Calu3 (cell line): Measurements from ENCODE around the gene MLPH. TPM values are rescaled to one million over a fixed set of nuclear protein-coding genes. Genes with fewer than 3 reads are reported as not detected.

Experiments
- BruUV-seq: library from RNA; stranded (reverse); fragments of 400-500 nt; replicated peaks from 2 replicates; lab custom pipeline; 2021; lab: Mats Ljungman, UMichigan
- CTCF ChIA-PET: fragments of 300-600 bp; sonication (Branson Sonifier 250); formaldehyde crosslinking; loops from one replicate; lab custom pipeline; 2022; ENCODE audit warnings: antibody characterized with exemption; lab: Charles Lee
- DNase-seq: peaks from one replicate; pipeline ENCODE4 v3.0.0; 2022
- H3K27ac Mint-ChIP-seq: one replicate; pipeline ENCODE4 v1.8.0; 2022; ENCODE audit warnings: mixed read lengths; ENCODE audit not compliant: unreplicated experiment
- H3K27me3 Mint-ChIP-seq: one replicate; pipeline ENCODE4 v1.8.0; 2022; ENCODE audit warnings: mixed read lengths; ENCODE audit not compliant: unreplicated experiment
- H3K36me3 Mint-ChIP-seq: one replicate; pipeline ENCODE4 v1.8.0; 2022; ENCODE audit warnings: mild to moderate bottlenecking, moderate library complexity, mixed read lengths; ENCODE audit not compliant: insufficient read depth, unreplicated experiment
- H3K4me1 Mint-ChIP-seq: one replicate; pipeline ENCODE4 v1.8.0; 2022; ENCODE audit warnings: mild to moderate bottlenecking, low read depth, mixed read lengths; ENCODE audit not compliant: unreplicated experiment
- H3K4me3 Mint-ChIP-seq: one replicate; pipeline ENCODE4 v1.8.0; 2022; ENCODE audit warnings: mild to moderate bottlenecking, low read depth, moderate library complexity, mixed read lengths; ENCODE audit not compliant: unreplicated experiment
- H3K9me3 Mint-ChIP-seq: one replicate; pipeline ENCODE4 v1.8.0; 2022; ENCODE audit warnings: low read depth, mixed read lengths; ENCODE audit not compliant: unreplicated experiment
- CTCF ChIP-seq: fragments of 200-600 bp; IDR thresholded peaks from one replicate; pipeline ENCODE4 v1.8.0; 2022; ENCODE audit warnings: antibody characterized with exemption; ENCODE audit not compliant: unreplicated experiment
- intact Hi-C: fragments of 100-400 bp; cut with micrococcal nuclease; formaldehyde crosslinking; loops from one replicate; pipeline ENCODE4 v1.10.0; 2022; ENCODE audit not compliant: unreplicated experiment
- total RNA-seq: library from RNA; stranded (reverse); gene quantifications from 2 replicates; pipeline ENCODE4 v1.2.3, GENCODE V29; 2022

Gene MLPH
- total RNA-seq, 1 experiment from 2014 or later = 39.8 TPM

GRCh38 chr2:237479747-237480146 is 7.3 kb upstream of the MLPH start:
- H3K27ac Mint-ChIP-seq = no peak overlapping the region
- H3K27me3 Mint-ChIP-seq = peaks cover 63% of the 10 kb centered on the region
- DNase-seq = no peak
- no peak for TF ChIP-seq CTCF
- CTCF ChIA-PET = no interaction called here
- no peaks in the 10 kb centered on the region for H3K9me3 Mint-ChIP-seq
- BruUV-seq = no TSS peak
- H3K4me1 Mint-ChIP-seq = peaks cover 29% of the 10 kb centered on the region
- no peak overlapping the region for H3K4me3 Mint-ChIP-seq
- intact Hi-C loops = no loop called here
- peaks cover 19% of the 10 kb centered on the region for H3K36me3 Mint-ChIP-seq

- Mint-ChIP-seq H3K4me1 (peaks cover 37% of the 10 kb centered on the region), H3K27ac (no peak overlapping the region), H3K4me3 (no peak overlapping the region), H3K36me3 (peaks cover 14% of the 10 kb centered on the region), H3K9me3 (no peaks in the 10 kb centered on the region), H3K27me3 (peaks cover 63% of the 10 kb centered on the region)
- no peak for TF ChIP-seq CTCF
- no peak for DNase-seq
- intact Hi-C loops = no loop called here
- CTCF ChIA-PET = no interaction called here
- BruUV-seq = no TSS peak
Measured at GRCh38 chr2:237480556-237480955, 6.5 kb upstream of the MLPH start.

GRCh38 chr2:237480988-237481525 is 6.0 kb upstream of the MLPH start:
- peaks cover 37% of the 10 kb centered on the region for H3K4me1 Mint-ChIP-seq
- H3K27ac Mint-ChIP-seq = no peak overlapping the region
- no TSS peak for BruUV-seq
- DNase-seq = no peak
- H3K9me3 Mint-ChIP-seq = no peaks in the 10 kb centered on the region
- CTCF ChIA-PET = no interaction called here
- no peak overlapping the region for H3K4me3 Mint-ChIP-seq
- H3K36me3 Mint-ChIP-seq = peaks cover 9% of the 10 kb centered on the region
- intact Hi-C loops = no loop called here
- peaks cover 62% of the 10 kb centered on the region for H3K27me3 Mint-ChIP-seq
- no peak for TF ChIP-seq CTCF

GRCh38 chr2:237482485-237482884 is 4.6 kb upstream of the MLPH start:
- peaks cover 21% of the 10 kb centered on the region for H3K36me3 Mint-ChIP-seq
- CTCF ChIA-PET = interaction anchor here (0.6 to 1.4 kb wide), 6 partner anchors 11 to 595 kb away, joined by 3 to 7 read pairs (median 5); no protein-coding TSS in a partner anchor
- peak overlapping the region; percentile 89 for H3K27ac Mint-ChIP-seq
- intact Hi-C loops = loop anchor here (2.0 kb wide), 1 partner anchor 36 kb away; no protein-coding TSS in a partner anchor
- no peaks in the 10 kb centered on the region for H3K9me3 Mint-ChIP-seq
- BruUV-seq = no TSS peak
- H3K27me3 Mint-ChIP-seq = peaks cover 48% of the 10 kb centered on the region
- DNase-seq = peak; percentile 45
- peak overlapping the region; percentile 3 for H3K4me3 Mint-ChIP-seq
- H3K4me1 Mint-ChIP-seq = peaks cover 28% of the 10 kb centered on the region
- no peak for TF ChIP-seq CTCF
